MCF 10A (cell line): Measurements from ENCODE around the gene FNIP1. TPM values are rescaled to one million over a fixed set of nuclear protein-coding genes. Genes with fewer than 3 reads are reported as not detected.

Experiments
- BruUV-seq: library from RNA; stranded (reverse); fragments of 400-500 nt; replicated peaks from 2 replicates; lab custom pipeline; 2021; lab: Mats Ljungman, UMichigan
- CTCF ChIA-PET: fragments of 300-600 bp; sonication (Branson Sonifier 250); formaldehyde crosslinking; extraction: SDS; loops from one replicate; lab custom pipeline; 2021; ENCODE audit warnings: antibody characterized with exemption, inconsistent platforms; lab: Yijun Ruan, JAX
- POLR2A ChIA-PET: fragments of 300-600, 350-650 bp; sonication (Branson Sonifier 250); formaldehyde crosslinking; extraction: SDS; loops from one replicate; lab custom pipeline; 2020; ENCODE audit warnings: antibody characterized with exemption, inconsistent platforms; lab: Yijun Ruan, JAX
- DNase-seq: peaks from one replicate; pipeline ENCODE4 v3.0.0-alpha.2; 2018; ENCODE audit not compliant: unreplicated experiment
- H3K27ac Mint-ChIP-seq: one replicate; pipeline ENCODE4 v1.8.0; 2022; ENCODE audit warnings: mild to moderate bottlenecking, low read depth, mixed read lengths; ENCODE audit not compliant: unreplicated experiment
- H3K27me3 Mint-ChIP-seq: one replicate; pipeline ENCODE4 v1.8.0; 2022; ENCODE audit warnings: mixed read lengths; ENCODE audit not compliant: insufficient read depth, unreplicated experiment
- H3K36me3 Mint-ChIP-seq: one replicate; pipeline ENCODE4 v1.8.0; 2022; ENCODE audit warnings: mild to moderate bottlenecking, moderate library complexity, mixed read lengths; ENCODE audit not compliant: insufficient read depth, unreplicated experiment
- H3K4me1 Mint-ChIP-seq: one replicate; pipeline ENCODE4 v1.8.0; 2022; ENCODE audit warnings: mixed read lengths; ENCODE audit not compliant: insufficient read depth, unreplicated experiment
- H3K4me3 Mint-ChIP-seq: one replicate; pipeline ENCODE4 v1.8.0; 2022; ENCODE audit warnings: mild to moderate bottlenecking, moderate library complexity, mixed read lengths; ENCODE audit not compliant: unreplicated experiment
- H3K9me3 Mint-ChIP-seq: one replicate; pipeline ENCODE4 v1.8.0; 2022; ENCODE audit warnings: mixed read lengths; ENCODE audit not compliant: unreplicated experiment
- CTCF ChIP-seq: fragments of 200-600 bp; IDR thresholded peaks from one replicate; pipeline ENCODE4 v1.8.0; 2022; ENCODE audit warnings: antibody characterized with exemption, mild to moderate bottlenecking; ENCODE audit not compliant: unreplicated experiment
- intact Hi-C: fragments of 100-400 bp; cut with micrococcal nuclease; formaldehyde crosslinking; loops from 2 replicates; pipeline ENCODE4 v1.14.1; 2022
- total RNA-seq: library from RNA; stranded (reverse); gene quantifications from 2 replicates; pipeline ENCODE4 v1.2.3, GENCODE V29; 2022

FNIP1 gene
- total RNA-seq, 1 experiment from 2014 or later: 36.3 TPM

- H3K27me3 Mint-ChIP-seq: no peaks in the 10 kb centered on the region
- no peak for DNase-seq
- no peak overlapping the region for H3K27ac Mint-ChIP-seq
- H3K9me3 Mint-ChIP-seq: no peaks in the 10 kb centered on the region
- POLR2A ChIA-PET: no interaction called here
- CTCF ChIA-PET: no interaction called here
- intact Hi-C loops: no loop called here
- no TSS peak for BruUV-seq
- TF ChIP-seq CTCF: no peak
- H3K36me3 Mint-ChIP-seq: peaks cover 46% of the 10 kb centered on the region
- no peaks in the 10 kb centered on the region for H3K4me1 Mint-ChIP-seq
- H3K4me3 Mint-ChIP-seq: no peak overlapping the region
Measured at GRCh38 chr5:131716650-131717049, 80.2 kb downstream of the FNIP1 start.

GRCh38 chr5:131710391-131710790 is 86.4 kb downstream of the FNIP1 start:
- Mint-ChIP-seq H3K9me3 (no peaks in the 10 kb centered on the region), H3K36me3 (peaks cover 42% of the 10 kb centered on the region), H3K27me3 (no peaks in the 10 kb centered on the region), H3K27ac (no peak overlapping the region), H3K4me1 (no peaks in the 10 kb centered on the region), H3K4me3 (no peak overlapping the region)
- DNase-seq: no peak
- intact Hi-C loops: no loop called here
- ChIA-PET POLR2A (interaction anchor here (0.6 kb wide), 1 partner anchor 40 kb away, joined by 3 read pairs; no protein-coding TSS in a partner anchor), CTCF (interaction anchor here (0.8 to 1.3 kb wide), 2 partner anchors 9 to 19 kb away, joined by 3 read pairs; no protein-coding TSS in a partner anchor)
- BruUV-seq: no TSS peak
- no peak for TF ChIP-seq CTCF

GRCh38 chr5:131709043-131709442 is 87.8 kb downstream of the FNIP1 start:
- Mint-ChIP-seq H3K27ac (no peak overlapping the region), H3K4me3 (no peak overlapping the region), H3K27me3 (no peaks in the 10 kb centered on the region), H3K4me1 (no peaks in the 10 kb centered on the region), H3K36me3 (peaks cover 43% of the 10 kb centered on the region), H3K9me3 (no peaks in the 10 kb centered on the region)
- intact Hi-C loops: no loop called here
- POLR2A ChIA-PET: interaction anchor here (0.7 to 1.0 kb wide), 3 partner anchors 13 to 73 kb away, joined by 3 to 4 read pairs (median 3); no protein-coding TSS in a partner anchor
- no peak for TF ChIP-seq CTCF
- DNase-seq: no peak
- CTCF ChIA-PET: interaction anchor here (0.6 to 1.7 kb wide), 4 partner anchors 10 to 120 kb away, joined by 3 to 6 read pairs (median 3); no protein-coding TSS in a partner anchor
- no TSS peak for BruUV-seq

GRCh38 chr5:131706281-131706680 is 90.5 kb downstream of the FNIP1 start:
- intact Hi-C loops: no loop called here
- ChIA-PET CTCF (interaction anchor here (0.6 to 1.7 kb wide), 3 partner anchors 8 to 117 kb away, joined by 3 read pairs; no protein-coding TSS in a partner anchor), POLR2A (interaction anchor here (0.6 to 1.3 kb wide), 2 partner anchors 10 to 13 kb away, joined by 3 to 4 read pairs; no protein-coding TSS in a partner anchor)
- H3K4me3 Mint-ChIP-seq: no peak overlapping the region
- no peaks in the 10 kb centered on the region for H3K9me3 Mint-ChIP-seq
- no peaks in the 10 kb centered on the region for H3K4me1 Mint-ChIP-seq
- no peak for TF ChIP-seq CTCF
- H3K36me3 Mint-ChIP-seq: peaks cover 68% of the 10 kb centered on the region
- DNase-seq: no peak
- no peak overlapping the region for H3K27ac Mint-ChIP-seq
- no TSS peak for BruUV-seq
- no peaks in the 10 kb centered on the region for H3K27me3 Mint-ChIP-seq
